ENCODE results near the gene SLC52A1.

Gene SLC52A1

GRCh38 chr17:4998027-4998731 is 37.0 kb downstream of the SLC52A1 start:
- intact Hi-C loops (cut with DNase I): no loop called here

GRCh38 chr17:4997302-4998026 is 37.8 kb downstream of the SLC52A1 start, which contains the start of the genes INCA1 and KIF1C:
Gene INCA1, minus strand, starts transcription at chr17:4997522. Its CDS starts 3,085 bp downstream, at chr17:4994437.
Gene KIF1C, plus strand, starts transcription at chr17:4997950. Its CDS starts 2,297 bp downstream, at chr17:5000247.
- peak; percentile 85 to 99 (median 96) for DNase-seq
- intact Hi-C loops (cut with DNase I): no loop called here

More at GRCh38 chr17:4998027-4998731, 37.0 kb downstream of the SLC52A1 start:
- DNase-seq: peak in 18 of 42 donors; percentile 13 to 60 (median 34)

- intact Hi-C loops (cut with DNase I): no loop called here
- no peak for DNase-seq
Measured at GRCh38 chr17:4994081-4994595, 41.1 kb downstream of the SLC52A1 start.

DNA sequence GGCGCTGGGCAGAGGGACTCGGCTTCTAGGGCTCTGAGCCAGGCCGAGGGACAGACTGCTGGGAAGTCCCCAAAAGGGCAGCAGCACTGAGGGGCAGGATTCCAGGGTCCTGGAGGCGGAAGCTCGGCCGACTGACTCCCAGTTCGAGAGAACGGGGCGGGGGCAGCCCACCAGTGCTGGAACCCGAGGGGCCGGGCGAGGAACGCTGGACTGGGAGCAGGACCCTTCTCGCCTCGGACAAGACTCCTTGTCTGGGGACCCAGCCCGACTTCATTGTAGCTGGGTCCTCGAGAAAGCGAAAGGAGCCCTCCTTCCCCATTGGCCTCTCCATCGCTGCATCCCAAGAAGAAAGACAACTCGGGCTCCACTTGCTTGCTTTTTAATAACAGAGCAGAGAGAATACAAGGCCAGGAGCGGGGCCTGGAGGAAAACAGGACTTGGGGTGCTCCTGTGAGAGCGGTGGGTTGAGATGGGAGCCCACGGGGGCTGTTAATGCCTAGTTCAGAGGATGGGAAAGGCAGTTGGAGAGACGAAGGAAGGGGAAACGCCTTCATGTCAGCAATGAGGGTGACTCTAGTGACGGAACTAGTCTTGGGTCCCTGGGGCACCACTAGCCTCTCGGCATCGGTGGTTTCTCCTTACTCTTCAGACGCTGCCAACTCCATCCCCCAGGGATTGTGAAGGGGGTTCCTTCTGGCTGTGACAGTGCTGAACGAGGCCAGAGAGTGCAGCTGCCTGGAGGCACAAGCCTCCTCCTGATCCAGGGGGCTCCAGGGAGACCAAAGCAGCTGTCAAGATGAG is 47.3 kb downstream of the SLC52A1 start:
- intact Hi-C loops (cut with DNase I): loop anchor here (10.0 kb wide), 1 partner anchor 77 kb away; no protein-coding TSS in a partner anchor
- peak in 2 of 42 donors; percentile 27 to 29 for DNase-seq

DNA sequence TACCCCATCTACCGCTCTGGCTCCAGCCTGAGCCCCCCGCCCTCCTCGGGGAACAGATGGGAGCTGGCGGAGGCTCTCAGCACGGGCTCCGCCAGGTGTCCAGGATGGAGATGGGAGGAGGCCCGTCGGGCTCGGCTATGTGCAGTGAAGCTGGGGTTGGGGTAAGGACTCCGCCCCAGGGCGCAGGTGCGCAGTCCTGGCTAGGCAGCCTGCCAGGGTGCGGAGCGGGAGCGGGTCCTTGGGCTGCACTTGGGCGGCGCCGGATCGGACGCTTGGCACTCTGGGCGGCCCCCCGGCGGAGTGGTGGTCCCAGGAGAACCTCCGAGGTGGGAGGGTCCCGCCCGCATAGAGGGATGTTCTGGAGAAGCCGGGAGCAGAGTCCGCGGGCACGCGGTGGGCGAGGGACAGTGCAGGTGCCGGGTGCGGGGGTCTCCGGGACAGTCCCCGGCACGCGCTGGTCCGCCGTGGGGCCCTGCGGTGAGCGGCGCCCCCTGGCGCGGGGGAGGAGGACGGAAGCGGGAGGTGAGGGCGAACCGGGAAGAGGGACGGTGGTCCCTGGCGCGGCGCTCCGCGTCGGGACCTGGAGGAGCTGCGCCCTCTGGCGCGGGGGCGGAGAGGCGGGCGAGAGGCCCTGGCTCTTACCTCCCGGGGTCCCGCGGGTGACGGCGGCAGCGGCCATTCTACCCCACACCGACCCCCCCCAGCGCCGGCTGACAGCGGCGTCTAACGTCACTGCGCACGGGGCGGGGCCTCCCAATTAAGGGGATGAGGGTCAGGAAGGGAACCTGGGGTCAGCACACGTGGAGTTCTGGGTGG is 48.1 kb downstream of the SLC52A1 start, which contains the start of gene CAMTA2:
TSS of gene CAMTA2 (minus strand) at position 725 of the 816 bp plus-strand sequence. CDS start 1,453 bp downstream, outside the sequence.
- intact Hi-C loops (cut with DNase I): loop anchor here (10.0 kb wide), 1 partner anchor 78 kb away; no protein-coding TSS in a partner anchor

GRCh38 chr17:4986403-4986802 is 48.8 kb downstream of the SLC52A1 start:
- intact Hi-C loops (cut with DNase I): loop anchor here (10.0 kb wide), 1 partner anchor 78 kb away; no protein-coding TSS in a partner anchor

More for the DNA sequence above, 48.1 kb downstream of the SLC52A1 start, which contains the start of gene CAMTA2:
- DNase-seq: peak; percentile 78 to 96 (median 93)

More at GRCh38 chr17:4986403-4986802, 48.8 kb downstream of the SLC52A1 start:
- peak in 1 of 42 donors; percentile 28 for DNase-seq
